Lung (tissue), 12 donors: ENCODE measurements around the gene NFU1. TPM values are rescaled to one million over a fixed set of nuclear protein-coding genes. Genes with fewer than 3 reads are reported as not detected.

Experiments used
- ATAC-seq: fragments of 200-7000 bp; cut with Tn5 transposase; one replicate; pipeline ENCODE4 v1.9.1; 2020; ENCODE audit warnings: moderate number of reproducible peaks; ENCODE audit not compliant: insufficient read depth, low FRiP score
- DNase-seq, 3 donors: peaks; one replicate each; pipeline ENCODE4 v3.0.0-alpha.2; 2013 to 2017
- H3K27ac ChIP-seq, 2 donors: one replicate each; pipeline ENCODE4 v1.5.1; 2013; ENCODE audit warnings: mild to moderate bottlenecking in 2 of 2, moderate library complexity in 2 of 2, control low read depth in 1 of 2, inconsistent platforms in 1 of 2, low read depth in 1 of 2, low read length in 1 of 2
- H3K27me3 ChIP-seq, 3 donors: one replicate each; pipeline ENCODE4 v1.5.1; 2013; ENCODE audit warnings: low read length in 2 of 3; ENCODE audit not compliant: control insufficient read depth in 3 of 3, insufficient read depth in 3 of 3
- H3K36me3 ChIP-seq, 4 donors: one replicate each; pipeline ENCODE4 v1.5.1; 2013; ENCODE audit warnings: low read length in 4 of 4, mild to moderate bottlenecking in 1 of 4, moderate library complexity in 1 of 4; ENCODE audit not compliant: control insufficient read depth in 4 of 4, insufficient read depth in 4 of 4
- H3K4me1 ChIP-seq, 5 donors: one replicate each; pipeline ENCODE4 v1.5.1; 2013; ENCODE audit warnings: low read length in 5 of 5, mild to moderate bottlenecking in 2 of 5, moderate library complexity in 1 of 5; ENCODE audit not compliant: control insufficient read depth in 5 of 5, insufficient read depth in 5 of 5
- H3K4me3 ChIP-seq: one replicate; pipeline ENCODE4 v1.5.1; 2013; ENCODE audit warnings: mild to moderate bottlenecking, control low read depth, moderate library complexity
- H3K9ac ChIP-seq, 2 donors: one replicate each; pipeline ENCODE4 v1.5.1; 2013; ENCODE audit warnings: low read length in 2 of 2, control low read depth in 1 of 2; ENCODE audit not compliant: insufficient read depth in 1 of 2
- H3K9me3 ChIP-seq, 4 donors: one replicate each; pipeline ENCODE4 v1.5.1; 2013; ENCODE audit warnings: low read length in 3 of 4, mild to moderate bottlenecking in 1 of 4, moderate library complexity in 1 of 4; ENCODE audit not compliant: control insufficient read depth in 4 of 4, insufficient read depth in 3 of 4
- CTCF ChIP-seq: IDR thresholded peaks from 2 replicates; pipeline ENCODE4 v1.5.1; 2012; ENCODE audit warnings: mild to moderate bottlenecking; ENCODE audit errors: control extremely low read depth, extremely low read depth
- WGBS, 2 donors: extraction: QIAGEN DNeasy Blood & Tissue Kit; methylation state at CpG; one replicate each; pipeline ENCODE4 v1.1.7; 2013; 5-methylcytosine and 5-hydroxymethylcytosine counted together
- polyA plus RNA-seq, 2 donors: library from polyadenylated mRNA; stranded (reverse); fragments of 200-250 nt; gene quantifications; one replicate each; pipeline ENCODE4 v1.2.1, GENCODE V29; 2013
- total RNA-seq, 2 donors: library from RNA; depleted of rRNA in 1 of 2; stranded (reverse); fragments of >200 nt in 1 of 2; gene quantifications; one replicate each; pipeline ENCODE4 v1.2.1, GENCODE V29; 2014 to 2021
- donor health status: control.
- donor health status: control.
- donor health status: Bipolar disorder and iron deficiency.
- donor health status: healthy.
- donor health status: DM: yes; HTN: yes; CAD: no.

The NFU1 gene
- total and polyA plus RNA-seq, 4 donors: 28.6 to 49.0 (median 32.1) TPM

GRCh38 chr2:69375494-69376353 is 61.5 kb downstream of the NFU1 start:
- ATAC-seq (no peak), DNase-seq (peak in 2 of 3 donors; percentile 10 to 16)
- Histone ChIP-seq H3K27me3 (no peaks in the 10 kb centered on the region), H3K4me1 (no peaks in the 10 kb centered on the region), H3K27ac (no peak overlapping the region), H3K36me3 (peaks cover 6 to 13% (median 10%) of the 10 kb centered on the region in 4 donors), H3K4me3 (no peak overlapping the region), H3K9me3 (no peaks in the 10 kb centered on the region), H3K9ac (no peak overlapping the region)
- TF ChIP-seq CTCF: peak; percentile 11
- WGBS, 2 donors: 71 to 82% methylated on average over 8 of the region's 8 CpGs

- ATAC-seq (no peak), DNase-seq (no peak)
- TF ChIP-seq CTCF: no peak
- H3K9ac ChIP-seq: no peak overlapping the region
- H3K4me3 ChIP-seq: no peak overlapping the region
- peaks cover 23 to 30% (median 24%) of the 10 kb centered on the region in 4 donors for H3K36me3 ChIP-seq
- no peak overlapping the region for H3K27ac ChIP-seq
- H3K27me3 ChIP-seq: no peaks in the 10 kb centered on the region
- no peaks in the 10 kb centered on the region for H3K9me3 ChIP-seq
- H3K4me1 ChIP-seq: no peaks in the 10 kb centered on the region
Observed at GRCh38 chr2:69372767-69373166, 64.5 kb downstream of the NFU1 start.

- Histone ChIP-seq H3K27ac (no peak overlapping the region), H3K9me3 (no peaks in the 10 kb centered on the region), H3K36me3 (peaks cover 23 to 45% (median 32%) of the 10 kb centered on the region in 4 donors), H3K9ac (no peak overlapping the region), H3K4me1 (no peaks in the 10 kb centered on the region), H3K27me3 (no peaks in the 10 kb centered on the region), H3K4me3 (no peak overlapping the region)
- ATAC-seq (no peak), DNase-seq (no peak)
- TF ChIP-seq CTCF: no peak
- 96 to 100% methylated on average over 1 of the region's 1 CpG for WGBS, 2 donors
Observed at GRCh38 chr2:69369802-69370201, 67.4 kb downstream of the NFU1 start.
